Measurements from ENCODE around the gene HMGA1. TPM values are rescaled to one million over a fixed set of nuclear protein-coding genes. Genes with fewer than 3 reads are reported as not detected.

The HMGA1 gene
- total and polyA plus RNA-seq, 2 experiments from 2014 or later, result 43.4 to 69.0 TPM

- Histone ChIP-seq H3K4me3 (peak overlapping the region; percentile 67), H2AFZ (no peak overlapping the region), H3K36me3 (replicated peaks; ENCODE audit: insufficient read depth, low read depth) (no peaks in the 10 kb centered on the region), H3K4me2 (peak overlapping the region; percentile 99), H3K9me3 (ENCODE audit: low read depth) (no peaks in the 10 kb centered on the region), H3K9me2 (replicated peaks; ENCODE audit: insufficient read depth) (no peaks in the 10 kb centered on the region), H3K27me3 (no peaks in the 10 kb centered on the region), H4K20me1 (ENCODE audit: insufficient read depth, poor library complexity, severe bottlenecking) (peaks cover 2% of the 10 kb centered on the region), H3K4me1 (ENCODE audit: insufficient read depth) (peaks cover 23% of the 10 kb centered on the region), H3K27ac (no peak overlapping the region), H3K79me2 (peaks cover 24% of the 10 kb centered on the region)
- no peak for TF ChIP-seq EZH2 (IDR thresholded peaks at IDR 0.05; ENCODE audit: borderline replicate concordance)
- TF ChIP-seq EZH2phosphoT487 (IDR thresholded peaks at IDR 0.05; ENCODE audit: low read depth, severe bottlenecking, unreplicated experiment), result no peak
- TF ChIP-seq CTCF (IDR thresholded peaks at IDR 0.05; ENCODE audit: poor library complexity), result no peak
- 48% methylated on average over 14 of the region's 14 CpGs for whole genome bisulfite sequencing (ENCODE audit: low lambda C conversion rate, missing lambda C conversion rate)
- no peak for DNase-seq (ENCODE audit: low spot score)
Observed at GRCh38 chr6:34238585-34239499, 2.2 kb downstream of the HMGA1 start.

DNA sequence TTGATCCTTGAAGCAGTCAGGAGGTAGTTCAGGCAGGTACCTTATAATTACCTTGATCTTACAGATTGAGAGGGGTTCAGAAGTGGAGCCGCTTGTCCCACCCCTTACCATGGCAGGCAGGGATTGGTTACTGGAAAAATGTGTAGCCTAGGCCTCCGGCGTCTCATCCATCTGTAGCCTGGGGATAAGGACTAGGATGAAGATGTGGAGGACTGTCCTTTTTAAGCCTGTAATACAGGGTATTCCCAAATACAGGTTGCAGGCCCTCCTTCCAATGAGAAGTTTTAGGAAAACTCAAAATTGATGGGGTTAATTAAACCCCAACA lies 2.8 kb downstream of the HMGA1 start:
- H3K79me2 ChIP-seq, result peaks cover 24% of the 10 kb centered on the region
- H3K9me3 ChIP-seq (ENCODE audit: low read depth), result no peaks in the 10 kb centered on the region
- no peak overlapping the region for H3K4me3 ChIP-seq
- H3K4me2 ChIP-seq, result no peak overlapping the region
- 77% methylated on average over 3 of the region's 3 CpGs for WGBS (ENCODE audit: low lambda C conversion rate, missing lambda C conversion rate)
- no peak overlapping the region for H2AFZ ChIP-seq
- no peak overlapping the region for H3K27ac ChIP-seq
- no peaks in the 10 kb centered on the region for H3K36me3 ChIP-seq (replicated peaks; ENCODE audit: insufficient read depth, low read depth)
- peaks cover 29% of the 10 kb centered on the region for H3K4me1 ChIP-seq (ENCODE audit: insufficient read depth)
- H3K9me2 ChIP-seq (replicated peaks; ENCODE audit: insufficient read depth), result no peaks in the 10 kb centered on the region
- peaks cover 2% of the 10 kb centered on the region for H4K20me1 ChIP-seq (ENCODE audit: insufficient read depth, poor library complexity, severe bottlenecking)
- H3K27me3 ChIP-seq, result no peaks in the 10 kb centered on the region
- DNase-seq (ENCODE audit: low spot score), result no peak
- TF ChIP-seq EZH2phosphoT487 (IDR thresholded peaks at IDR 0.05; ENCODE audit: low read depth, severe bottlenecking, unreplicated experiment) (no peak), CTCF (IDR thresholded peaks at IDR 0.05; ENCODE audit: poor library complexity) (no peak), EZH2 (IDR thresholded peaks at IDR 0.05; ENCODE audit: borderline replicate concordance) (no peak)

DNA sequence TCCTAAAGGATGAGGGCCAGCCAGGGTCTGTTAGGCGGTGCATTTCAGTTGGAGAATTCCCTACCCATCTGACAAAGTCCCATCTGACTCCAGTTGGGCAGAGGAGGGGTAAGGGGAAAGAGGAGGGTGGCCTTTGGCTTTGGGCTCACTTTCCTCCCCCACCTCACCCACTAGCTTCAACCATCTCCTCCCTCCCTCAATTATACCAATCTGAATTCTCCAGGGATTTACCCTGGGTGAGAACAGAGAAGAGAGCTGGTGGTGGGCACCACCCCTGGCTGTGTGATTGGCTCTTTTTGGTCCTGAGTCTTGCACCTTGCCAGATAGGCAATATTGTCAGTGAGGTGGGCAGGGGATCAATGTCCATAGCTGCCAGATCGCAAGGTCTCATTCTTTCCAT lies 3.2 kb downstream of the HMGA1 start:
- TF ChIP-seq CTCF (IDR thresholded peaks at IDR 0.05; ENCODE audit: poor library complexity), result no peak

More for the DNA sequence above, 3.2 kb downstream of the HMGA1 start:
- Histone ChIP-seq H2AFZ (no peak overlapping the region), H3K4me2 (no peak overlapping the region), H3K4me3 (no peak overlapping the region), H3K9me3 (ENCODE audit: low read depth) (no peaks in the 10 kb centered on the region), H3K36me3 (replicated peaks; ENCODE audit: insufficient read depth, low read depth) (no peaks in the 10 kb centered on the region), H3K79me2 (peaks cover 24% of the 10 kb centered on the region), H4K20me1 (ENCODE audit: insufficient read depth, poor library complexity, severe bottlenecking) (peaks cover 2% of the 10 kb centered on the region), H3K9me2 (replicated peaks; ENCODE audit: insufficient read depth) (no peaks in the 10 kb centered on the region), H3K27ac (no peak overlapping the region), H3K27me3 (no peaks in the 10 kb centered on the region), H3K4me1 (ENCODE audit: insufficient read depth) (peaks cover 29% of the 10 kb centered on the region)
- 98% methylated on average over 2 of the region's 2 CpGs for WGBS (ENCODE audit: low lambda C conversion rate, missing lambda C conversion rate)
- DNase-seq (ENCODE audit: low spot score), result no peak

All from hepatocyte (in vitro differentiated cells).